RWPE1 (cell line): ENCODE measurements around the gene TSACC.

ENCODE experiments used
- CTCF ChIA-PET: fragments of 350-600 bp; sonication (Branson Sonifier 250); formaldehyde crosslinking; extraction: SDS; loops from one replicate; lab custom pipeline; 2021; lab: Yijun Ruan, JAX
- POLR2A ChIA-PET: fragments of 400-600 bp; formaldehyde crosslinking; extraction: SDS; loops from one replicate; lab custom pipeline; 2020; ENCODE audit warnings: antibody characterized with exemption; ENCODE audit not compliant: low non-redundant PET; lab: Yijun Ruan, JAX
- DNase-seq: peaks from one replicate; pipeline ENCODE4 v3.0.0; 2012; ENCODE audit warnings: low spot score
- H3K27ac ChIP-seq: fragments of 450-650 bp; 2 replicates; pipeline ENCODE4 v1.5.1; 2017
- CTCF ChIP-seq: fragments of 450-650 bp; conservative IDR thresholded peaks from 2 replicates; pipeline ENCODE4 v1.5.1; 2017; ENCODE audit warnings: low read depth, mild to moderate bottlenecking

The TSACC gene

GRCh38 chr1:156385534-156386031 lies 47.3 kb downstream of the TSACC start:
- TF ChIP-seq CTCF: peak; percentile 85
- H3K27ac ChIP-seq: no peak overlapping the region
- ChIA-PET POLR2A (no interaction called here), CTCF (interaction anchor here (0.5 to 4.9 kb wide), 33 partner anchors 9 to 239 kb away, joined by 3 to 102 read pairs (median 4); partner anchors contain the start of gene RHBG)
- DNase-seq: peak; percentile 66

- H3K27ac ChIP-seq: no peak overlapping the region
- POLR2A ChIA-PET: interaction anchor here (1.0 kb wide), 1 partner anchor 114 kb away, joined by 4 read pairs; the partner anchor contains the start of gene MEF2D
- TF ChIP-seq CTCF: no peak
Measured at GRCh38 chr1:156386134-156386901, 48.0 kb downstream of the TSACC start.

DNA sequence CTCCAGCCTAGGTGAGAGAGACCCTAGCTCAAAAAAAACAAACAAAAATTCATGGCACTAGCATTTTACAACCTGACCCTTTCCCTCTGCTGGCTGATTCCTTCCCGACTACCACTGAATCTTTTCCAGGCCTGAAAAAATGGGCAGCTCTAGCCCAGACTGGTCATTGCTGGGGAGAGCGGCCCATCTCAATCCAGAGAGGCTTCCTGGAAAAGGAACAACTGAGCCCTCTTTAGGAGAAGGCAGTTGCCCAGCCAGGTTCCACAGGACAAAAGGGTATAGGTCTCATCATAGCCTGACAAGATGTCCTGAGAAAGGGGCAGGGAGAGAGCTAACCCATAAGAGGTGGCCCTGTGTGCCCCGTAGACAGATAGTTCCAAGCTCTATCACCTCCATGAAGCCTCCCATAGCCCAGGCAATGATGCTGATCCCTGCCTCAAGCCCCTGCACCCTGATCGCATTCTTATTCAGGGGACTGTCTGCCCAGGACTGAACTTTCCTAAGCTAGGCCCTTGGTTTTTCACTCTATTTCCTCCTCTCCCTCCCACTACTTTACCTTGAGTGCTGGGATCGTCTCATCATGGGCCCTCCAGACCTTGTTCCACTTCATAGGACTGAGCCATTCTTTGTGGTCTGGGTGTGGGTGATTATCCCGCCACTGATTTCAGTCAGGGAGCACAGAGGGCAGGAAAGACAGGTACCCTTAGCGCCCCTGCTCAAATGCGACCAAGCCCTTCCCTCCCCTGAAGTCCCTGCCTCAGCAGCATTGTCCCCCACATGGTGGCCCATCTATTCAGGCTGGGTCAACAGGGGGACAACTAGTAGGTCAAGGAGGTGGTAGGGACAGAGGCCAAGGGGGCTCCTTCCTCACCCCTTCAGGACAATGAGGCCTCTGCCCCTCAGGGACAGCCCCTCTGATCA lies 48.9 kb downstream of the TSACC start:
- DNase-seq: no peak
- ChIA-PET CTCF (interaction anchor here (0.6 to 4.9 kb wide), 5 partner anchors 7 to 64 kb away, joined by 3 to 102 read pairs (median 12); no protein-coding TSS in a partner anchor), POLR2A (interaction anchor here (1.0 kb wide), 1 partner anchor 114 kb away, joined by 4 read pairs; the partner anchor contains the start of gene MEF2D)
- TF ChIP-seq CTCF: no peak
- H3K27ac ChIP-seq: no peak overlapping the region

More at GRCh38 chr1:156386134-156386901, 48.0 kb downstream of the TSACC start:
- DNase-seq: no peak
- CTCF ChIA-PET: interaction anchor here (0.5 to 4.9 kb wide), 35 partner anchors 8 to 1965 kb away, joined by 3 to 102 read pairs (median 4); partner anchors contain the start of gene RHBG

- ChIA-PET POLR2A (no interaction called here), CTCF (interaction anchor here (2.9 kb wide), 1 partner anchor 54 kb away, joined by 53 read pairs; no protein-coding TSS in a partner anchor)
- no peak for TF ChIP-seq CTCF
- H3K27ac ChIP-seq: no peak overlapping the region
- DNase-seq: no peak
Measured at GRCh38 chr1:156387870-156388173, 49.5 kb downstream of the TSACC start.

- no peak overlapping the region for H3K27ac ChIP-seq
- CTCF ChIA-PET: interaction anchor here (0.5 to 1.6 kb wide), 3 partner anchors 16 to 149 kb away, joined by 3 to 9 read pairs (median 4); no protein-coding TSS in a partner anchor
- POLR2A ChIA-PET: no interaction called here
- no peak for TF ChIP-seq CTCF
- DNase-seq: no peak
Measured at GRCh38 chr1:156388174-156389137, 50.1 kb downstream of the TSACC start.
